ENCODE results near the gene PARM1.
"Not testable (repeated sequence)": the region's sequence is repeated elsewhere in the genome, so short reads cannot be mapped to it uniquely, and the experiment has no call there.

The PARM1 gene

DNA sequence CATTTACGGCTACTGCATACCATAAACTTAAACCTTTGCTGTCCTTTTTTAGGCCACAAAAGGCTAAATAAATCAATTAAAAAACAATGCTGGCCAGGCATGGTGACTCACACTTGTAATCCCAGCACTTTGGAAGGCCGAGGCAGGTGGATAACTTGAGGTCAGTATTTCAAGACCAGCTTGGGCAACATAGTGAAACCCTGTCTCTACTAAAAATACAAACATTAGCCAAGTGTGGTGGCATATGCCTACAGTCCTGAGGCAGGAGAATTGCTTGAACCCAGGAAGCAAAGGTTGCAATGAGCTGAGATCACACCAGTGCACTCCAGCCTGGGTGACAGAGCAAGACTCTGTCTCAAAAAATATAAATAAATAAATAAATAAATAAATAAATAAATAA lies 61.5 kb downstream of the PARM1 start:
- DNase-seq: not testable (repeated sequence)

DNA sequence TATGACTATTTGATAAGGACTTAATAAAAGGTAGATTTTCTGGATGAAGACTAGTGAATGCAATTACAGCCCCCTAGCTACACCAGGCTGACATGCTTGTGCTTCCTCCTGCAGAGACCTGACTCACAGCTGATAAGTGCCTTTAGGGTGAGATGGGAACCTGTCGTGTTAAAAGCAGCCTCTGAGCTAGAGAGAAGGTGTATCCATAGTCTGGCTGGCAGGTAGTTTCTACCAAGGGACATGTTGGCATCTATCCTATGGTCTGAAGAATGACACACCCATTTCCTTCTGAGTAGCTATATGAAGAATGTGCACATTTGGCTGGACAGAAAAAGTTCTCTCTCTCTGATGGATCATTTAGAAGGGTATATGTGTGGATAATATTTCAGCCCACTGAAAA lies 64.1 kb downstream of the PARM1 start:
- DNase-seq: no peak

DNA sequence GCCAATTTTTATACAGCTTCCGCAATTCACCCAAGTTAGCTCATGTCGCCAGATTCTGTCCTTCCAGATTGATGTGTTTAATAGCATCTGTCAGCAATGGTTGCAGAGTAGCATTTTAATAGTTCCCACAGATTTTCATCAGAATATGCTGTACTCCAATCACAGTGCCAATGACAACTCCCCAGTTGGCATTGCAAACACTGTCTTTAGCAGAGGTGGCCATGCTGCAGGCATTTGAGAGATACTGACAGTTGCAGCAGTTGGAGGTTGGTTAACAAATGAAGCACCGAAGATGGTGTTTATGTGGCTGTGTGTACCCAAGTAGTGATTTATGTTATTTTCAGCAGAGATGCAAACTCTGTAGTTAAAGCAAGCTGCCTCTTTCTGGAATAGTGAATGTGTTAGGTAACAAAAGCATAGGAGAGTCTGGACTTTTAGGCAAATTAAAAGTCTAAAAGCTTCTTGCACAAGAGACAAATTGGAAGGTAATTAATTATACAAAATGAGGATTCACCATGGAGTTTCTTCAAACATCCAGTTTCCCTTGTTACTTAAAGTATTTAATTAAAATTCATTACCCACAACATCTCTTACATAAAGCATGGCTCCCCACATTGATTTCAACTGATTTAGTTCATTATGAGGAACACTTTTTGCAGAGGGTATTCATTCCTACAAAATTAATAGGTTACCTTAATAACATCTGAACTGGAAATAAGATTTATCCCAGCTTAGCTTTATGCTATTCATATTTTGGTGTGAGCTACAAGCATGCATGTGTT lies 65.2 kb downstream of the PARM1 start:
- no peak for DNase-seq

DNA sequence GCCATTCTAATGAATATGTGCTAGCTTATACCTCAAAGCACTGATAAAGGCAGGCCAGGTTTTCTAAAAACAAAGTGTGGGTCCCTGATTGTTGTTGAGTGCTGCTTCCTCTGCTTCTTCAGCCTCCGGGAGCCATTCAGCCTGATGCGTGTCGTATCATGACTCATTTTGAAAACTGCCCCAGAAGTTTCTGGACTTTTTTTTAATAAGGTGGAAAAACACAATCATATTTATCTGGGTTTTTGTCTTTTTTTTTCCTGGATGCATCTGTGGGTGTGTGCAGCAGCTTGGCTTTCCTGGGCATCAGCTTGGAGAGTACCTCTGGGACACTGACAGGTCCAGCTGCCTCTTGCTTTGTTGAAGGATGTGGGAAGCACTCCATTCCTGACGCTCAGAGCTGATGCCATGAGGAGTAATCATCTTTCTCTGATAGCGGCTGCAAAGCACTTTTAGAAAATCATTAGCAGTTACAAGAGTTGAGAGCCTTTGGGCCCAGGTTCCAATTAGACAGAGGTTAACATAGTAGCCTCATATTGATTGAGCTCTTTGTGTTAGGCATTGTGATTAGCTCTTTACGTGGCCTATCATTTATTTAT lies 66.9 kb downstream of the PARM1 start:
- no peak for DNase-seq

DNA sequence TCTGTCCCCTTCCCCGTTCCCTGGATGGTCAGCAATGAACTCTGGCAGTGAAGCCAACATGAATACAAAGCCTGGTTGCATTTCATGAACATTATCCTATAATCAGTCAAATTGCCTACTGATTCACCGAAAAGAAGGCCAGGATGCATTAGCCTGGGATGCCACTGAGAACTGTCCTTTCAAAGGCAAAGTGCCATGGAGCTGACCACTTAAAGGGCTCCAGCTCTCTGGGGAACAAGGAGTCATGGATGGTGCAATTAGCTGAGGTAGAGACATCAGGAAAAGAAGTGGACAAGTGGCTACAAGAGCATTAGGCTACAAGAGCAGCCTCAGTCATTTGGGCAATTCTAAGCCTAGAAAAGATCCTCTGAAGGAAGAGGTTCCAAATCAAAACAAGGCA lies 69.0 kb downstream of the PARM1 start:
- no peak for DNase-seq

DNA sequence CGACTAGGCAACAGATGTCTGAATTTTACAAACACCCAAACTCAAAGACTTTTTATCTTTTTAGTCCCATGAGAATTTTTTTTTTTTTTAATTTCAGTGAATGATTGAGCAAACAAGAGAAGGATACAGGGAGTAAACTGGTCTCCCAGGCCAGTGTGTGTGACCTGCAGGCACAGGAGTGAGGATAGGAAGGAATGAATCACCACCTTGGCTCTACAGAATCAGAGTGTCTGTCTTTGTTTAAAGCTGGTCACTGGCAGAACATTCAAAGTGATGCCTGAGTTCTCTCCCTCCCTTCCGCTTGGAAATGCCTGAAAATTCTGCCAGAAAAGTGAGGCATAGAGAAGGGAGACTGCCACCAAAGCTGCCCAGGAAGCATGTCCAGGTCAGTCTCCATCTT lies 69.5 kb downstream of the PARM1 start:
- DNase-seq: no peak

DNA sequence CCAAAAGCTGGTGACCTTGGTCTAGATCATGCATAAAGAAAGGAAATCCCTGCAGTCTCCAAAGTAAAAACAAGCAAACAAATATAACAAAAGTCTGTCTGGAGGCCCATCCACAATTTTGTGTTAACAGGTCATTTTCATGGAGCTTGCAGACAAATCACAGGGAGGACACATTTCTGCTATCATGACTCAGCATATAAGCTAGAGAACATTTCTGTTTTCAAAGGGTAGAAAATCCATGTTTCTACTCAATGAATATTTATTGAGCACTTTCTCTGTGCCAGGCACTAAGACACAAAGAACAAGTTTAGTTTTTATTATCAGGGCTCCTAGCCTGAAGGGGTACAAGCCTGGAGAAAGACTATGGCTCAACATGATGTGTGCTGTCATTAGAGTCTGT lies 71.1 kb downstream of the PARM1 start:
- DNase-seq: no peak

DNA sequence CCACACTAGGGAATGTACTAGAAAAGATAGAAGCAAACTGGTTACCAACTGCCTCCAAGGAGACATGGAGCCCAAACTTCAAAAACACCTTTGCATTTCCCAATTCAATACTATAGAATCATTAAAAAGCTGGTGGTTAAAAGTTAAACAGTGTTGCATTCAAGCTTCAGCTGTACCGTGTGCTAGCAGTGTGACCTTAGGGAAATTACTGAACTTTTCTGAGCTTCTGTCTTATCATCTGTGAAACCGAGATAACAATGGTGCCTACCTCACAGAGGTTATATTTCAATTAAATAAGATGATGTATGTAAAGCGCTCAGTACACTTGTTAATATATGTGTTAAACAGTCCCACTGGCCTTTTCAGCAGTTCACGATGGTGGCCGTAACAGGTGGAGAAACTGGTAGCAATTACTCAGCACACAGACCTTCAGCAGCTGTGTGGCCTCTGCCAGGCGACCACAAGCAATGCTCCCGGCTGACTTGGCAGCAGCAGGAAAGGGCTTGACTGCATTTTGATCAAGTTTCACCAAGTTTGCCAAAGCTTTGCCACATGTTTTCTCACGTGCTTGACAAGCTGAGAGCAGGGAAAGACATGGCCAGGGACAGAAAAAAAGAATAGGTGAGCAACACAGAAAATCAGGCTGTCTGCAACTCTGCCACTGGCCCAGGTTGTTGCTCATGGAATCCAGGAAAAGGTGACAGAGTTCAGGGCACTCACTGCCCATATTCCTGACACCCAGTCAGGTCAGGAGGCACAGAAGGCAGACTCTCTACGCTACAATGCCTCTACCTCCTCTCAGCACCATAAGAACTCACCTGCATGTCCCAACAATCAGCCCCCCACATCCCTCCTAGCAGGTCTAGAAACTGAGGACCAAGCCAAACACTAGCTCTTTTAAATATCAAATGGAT lies 72.1 kb downstream of the PARM1 start:
- no peak for DNase-seq

DNA sequence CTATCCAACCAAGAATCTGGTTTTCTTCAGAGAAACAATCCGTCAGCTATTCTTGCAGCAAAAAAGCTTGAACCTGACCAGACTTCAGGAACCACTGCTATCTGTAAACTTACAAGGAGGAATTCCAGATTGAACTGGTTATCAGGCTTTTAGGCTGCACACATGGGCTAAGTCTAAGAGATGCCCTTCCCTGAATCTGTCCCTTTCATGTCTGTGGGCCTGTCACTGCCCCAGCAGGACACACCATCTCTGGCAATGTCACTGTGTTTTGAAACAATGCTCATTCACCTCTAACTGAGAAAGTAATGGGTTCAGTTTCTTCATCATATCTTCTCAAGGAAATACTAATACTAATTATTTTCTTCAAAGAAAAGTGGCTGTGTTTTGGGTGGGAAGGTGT lies 72.8 kb downstream of the PARM1 start:
- DNase-seq: no peak

DNA sequence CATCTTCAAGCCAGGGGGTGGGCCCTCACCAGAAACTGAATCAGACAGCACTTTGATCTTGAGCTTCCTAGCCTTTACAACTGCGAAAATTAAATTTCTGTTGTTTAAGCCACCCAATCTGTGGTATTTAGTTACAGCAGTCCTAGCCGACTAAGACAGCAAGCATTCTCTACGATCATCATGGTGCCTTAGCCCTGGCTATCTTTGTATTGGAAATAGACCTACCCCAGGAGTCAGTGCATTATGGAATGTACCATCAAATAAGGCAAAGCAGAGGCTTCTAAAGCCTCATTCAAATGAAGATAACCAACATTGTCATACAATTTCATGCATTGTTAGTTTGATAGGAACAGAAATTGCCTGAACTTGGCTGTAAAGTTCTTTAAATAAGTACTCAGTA lies 75.0 kb downstream of the PARM1 start:
- DNase-seq: no peak

DNA sequence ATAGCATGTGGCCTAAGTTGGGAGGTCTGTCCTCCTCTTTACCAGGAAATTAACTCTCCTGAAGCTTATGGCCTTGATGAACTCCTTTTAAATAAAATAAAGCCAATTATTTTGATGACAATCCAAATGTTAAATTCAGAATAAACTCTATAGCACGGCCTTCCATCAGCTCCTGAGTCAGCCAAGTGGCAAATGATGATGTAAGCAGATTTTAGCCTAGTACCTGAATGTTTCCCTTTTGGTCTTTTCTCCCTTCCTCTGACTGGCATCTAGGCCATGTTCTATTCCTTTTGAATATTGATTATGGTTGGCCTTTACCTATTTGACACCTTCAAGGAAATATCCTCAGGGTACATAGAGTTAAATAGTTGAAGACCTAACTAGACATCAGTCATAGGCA lies 76.2 kb downstream of the PARM1 start:
- no peak for DNase-seq

DNA sequence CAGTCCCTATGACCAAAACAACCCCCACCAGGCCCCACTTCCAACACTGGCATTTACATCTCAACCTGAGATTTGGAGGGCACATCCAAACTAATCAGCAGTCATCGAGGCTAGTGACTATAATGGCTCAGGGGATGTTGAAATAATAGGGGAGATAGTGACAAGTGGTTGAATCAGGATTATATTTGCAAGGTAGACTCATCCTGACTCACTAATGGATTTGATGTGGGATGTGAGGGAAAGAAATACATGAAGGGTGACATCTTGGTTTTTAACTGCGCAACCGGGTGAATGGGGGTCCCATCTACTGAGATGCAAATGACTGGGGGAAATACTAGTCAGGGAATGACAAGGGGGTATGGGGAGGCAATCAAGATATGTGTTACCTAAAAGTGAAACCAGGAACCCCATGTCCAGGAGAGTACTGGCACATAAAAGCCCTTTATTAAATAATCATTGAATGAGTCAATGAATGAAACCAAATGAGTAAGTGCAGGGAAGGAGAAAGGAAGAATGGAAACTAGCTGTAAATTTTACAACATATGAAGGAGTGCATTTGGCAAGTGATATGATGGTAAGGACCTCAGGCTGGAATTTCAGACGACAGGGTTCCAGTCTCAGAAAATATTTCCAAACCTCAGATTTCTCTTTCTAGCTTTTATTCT lies 78.3 kb downstream of the PARM1 start:
- no peak for DNase-seq

DNA sequence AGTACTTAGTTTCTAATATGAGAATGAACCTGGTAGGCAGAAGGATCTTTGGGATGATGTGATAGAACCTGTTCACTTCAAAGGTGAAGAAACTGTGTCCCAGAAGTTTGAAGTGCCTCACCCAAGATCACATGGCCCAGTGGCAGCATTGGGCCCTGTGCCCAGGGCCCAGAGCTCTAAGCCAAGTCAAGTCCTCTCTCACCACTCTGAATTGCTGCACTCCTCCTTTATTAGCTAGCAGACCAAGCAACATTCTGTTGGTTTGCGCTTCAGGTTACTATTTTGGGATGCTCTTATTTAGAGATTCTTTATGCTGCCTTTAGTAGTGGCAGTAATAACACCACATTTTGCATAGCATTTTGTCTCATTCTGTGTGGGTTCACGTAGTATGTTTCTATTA lies 82.7 kb downstream of the PARM1 start:
- no peak for DNase-seq

DNA sequence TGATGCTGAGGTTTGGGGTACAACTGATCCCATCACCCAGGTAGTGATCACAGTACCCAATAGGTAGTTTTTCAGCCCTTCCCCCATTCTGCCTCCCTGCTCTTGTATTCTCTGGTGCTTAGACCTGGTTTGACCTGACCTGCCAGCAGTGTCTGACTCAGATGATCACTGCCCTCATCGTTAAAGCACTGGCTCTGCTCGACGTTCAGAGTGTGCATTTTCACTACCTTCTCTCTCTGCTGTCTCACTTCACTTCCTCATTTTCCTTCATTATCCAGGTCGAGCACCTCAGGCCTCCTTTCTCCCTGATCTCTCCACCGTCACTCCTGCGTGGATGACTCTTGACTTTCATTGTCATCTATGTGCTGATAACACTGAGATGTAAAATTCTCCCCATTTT lies 83.6 kb downstream of the PARM1 start:
- no peak for DNase-seq

DNA sequence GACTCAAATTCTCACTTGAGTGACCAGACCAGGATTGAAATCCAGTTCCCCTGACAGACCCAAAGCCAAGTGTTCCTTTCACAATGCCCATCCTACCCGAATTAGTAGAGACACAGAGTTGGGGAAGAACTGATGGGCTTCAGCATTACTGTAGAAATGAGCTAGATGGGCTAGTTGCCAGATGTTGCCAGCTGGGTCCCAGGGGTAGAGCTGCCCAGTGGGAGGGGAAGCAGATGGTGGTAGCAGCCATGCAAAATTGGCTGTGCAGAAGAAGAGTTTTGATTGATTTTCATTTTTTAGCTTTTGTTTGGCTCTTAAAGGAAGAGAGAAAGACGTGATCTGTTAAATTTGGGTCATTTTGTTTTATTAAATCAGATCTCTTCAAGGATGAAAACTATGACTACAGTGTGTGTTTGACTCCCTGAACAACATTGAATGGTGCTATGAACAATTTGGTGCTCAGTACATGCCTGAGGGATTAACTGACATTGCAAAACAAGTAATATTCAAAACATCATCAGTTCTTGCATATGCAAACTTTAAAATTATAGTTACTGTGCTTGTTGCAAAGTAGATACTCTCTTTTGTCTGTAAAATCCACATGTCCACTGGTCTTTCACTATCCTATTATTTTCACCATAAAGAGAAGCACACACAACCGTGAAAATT lies 86.0 kb downstream of the PARM1 start:
- DNase-seq: no peak

DNA sequence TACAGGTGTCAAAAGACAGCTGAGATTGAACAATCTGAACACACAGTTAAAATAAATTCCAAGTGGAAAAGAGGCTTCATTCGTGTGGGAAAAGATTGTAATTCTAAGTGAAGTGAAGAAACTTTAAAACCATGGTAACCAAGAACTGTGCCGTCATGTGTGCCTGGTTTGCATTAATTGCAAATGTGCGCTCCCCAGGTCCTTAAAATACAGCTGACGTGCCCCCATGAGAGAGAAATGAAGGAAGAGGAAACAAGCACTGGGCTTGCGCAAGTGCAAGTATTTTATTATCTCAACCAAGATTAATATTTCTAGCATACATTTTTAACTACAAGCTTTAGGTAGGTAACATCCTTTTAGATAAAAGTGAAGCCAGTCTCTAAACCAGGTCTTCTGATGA lies 92.5 kb downstream of the PARM1 start:
- no peak for DNase-seq

DNA sequence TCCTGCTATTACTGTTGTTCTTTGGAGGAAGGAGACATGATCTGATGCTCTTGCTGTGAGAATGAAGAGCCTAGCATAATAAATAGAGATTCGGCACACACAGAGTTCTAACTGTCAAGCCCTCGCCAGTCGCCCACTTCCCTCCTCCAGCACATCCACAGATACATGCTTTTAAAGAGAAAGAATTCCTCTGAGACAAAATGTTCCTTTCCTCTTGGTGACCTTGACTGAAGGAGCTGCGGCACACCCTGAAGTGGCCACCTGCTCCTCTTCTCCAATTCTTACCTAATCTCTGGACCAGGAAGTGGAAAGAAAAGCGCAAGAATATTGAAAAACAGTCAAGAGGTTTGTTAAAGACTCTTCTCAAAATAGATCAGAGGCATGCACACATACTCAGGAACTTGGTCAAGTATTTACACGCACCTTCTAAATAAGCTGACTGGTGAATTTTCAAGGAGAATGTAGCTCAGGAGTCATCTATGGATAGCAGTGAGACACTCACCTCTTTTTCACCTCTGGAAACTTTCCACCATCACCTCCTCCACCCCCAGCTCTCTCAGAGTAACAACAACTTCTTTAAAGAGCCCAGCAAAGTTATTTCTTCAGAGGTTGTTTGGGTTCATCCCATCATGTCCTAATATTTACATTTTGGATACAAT lies 95.4 kb downstream of the PARM1 start:
- no peak for DNase-seq

DNA sequence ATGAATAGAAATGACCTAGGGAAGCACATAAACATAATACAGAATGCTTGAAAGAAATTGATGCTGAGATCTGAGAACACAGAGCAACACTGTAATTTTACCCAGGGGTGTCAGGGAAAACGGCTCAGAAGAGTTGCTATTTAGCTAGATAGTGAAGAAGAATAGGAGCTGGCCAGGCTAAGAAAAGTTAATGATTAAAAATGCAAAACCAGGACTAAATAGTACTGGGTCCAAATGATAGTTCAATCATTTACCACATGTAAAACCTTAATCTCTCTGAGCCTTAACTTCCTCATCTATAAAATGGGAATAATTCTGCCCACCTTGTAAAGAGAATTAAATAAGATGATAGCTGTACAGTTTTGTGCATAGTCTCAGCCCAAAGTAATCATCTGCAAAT lies 97.1 kb downstream of the PARM1 start:
- no peak for DNase-seq

DNA sequence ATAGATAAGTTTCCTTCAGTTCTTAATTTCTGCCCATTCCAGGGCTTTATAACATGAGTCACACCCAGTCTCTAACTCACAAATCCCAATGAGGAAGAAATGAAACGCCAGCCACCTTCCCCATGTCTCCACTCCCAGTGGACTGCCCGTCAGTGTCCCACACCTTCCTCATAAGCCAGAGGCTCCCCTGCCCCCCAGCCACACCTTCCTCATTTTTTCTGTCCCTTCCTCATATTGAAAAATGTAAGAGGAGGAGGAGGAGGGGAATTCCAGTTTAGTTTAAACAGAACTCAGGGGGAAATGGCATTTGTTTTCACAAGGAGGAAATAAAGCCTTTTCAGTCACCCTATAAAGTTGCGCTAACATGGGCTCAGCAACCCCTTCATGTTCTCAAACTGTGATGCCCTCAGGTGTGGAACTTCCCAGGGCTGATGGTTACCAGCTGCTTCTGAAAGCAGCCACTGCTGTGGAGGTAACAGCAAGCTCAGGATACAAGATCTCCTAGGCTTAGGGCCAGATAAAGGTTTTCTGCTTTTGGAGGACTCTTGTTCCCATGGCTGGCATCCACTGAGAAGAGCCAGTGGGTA lies 97.8 kb downstream of the PARM1 start:
- no peak for DNase-seq

DNA sequence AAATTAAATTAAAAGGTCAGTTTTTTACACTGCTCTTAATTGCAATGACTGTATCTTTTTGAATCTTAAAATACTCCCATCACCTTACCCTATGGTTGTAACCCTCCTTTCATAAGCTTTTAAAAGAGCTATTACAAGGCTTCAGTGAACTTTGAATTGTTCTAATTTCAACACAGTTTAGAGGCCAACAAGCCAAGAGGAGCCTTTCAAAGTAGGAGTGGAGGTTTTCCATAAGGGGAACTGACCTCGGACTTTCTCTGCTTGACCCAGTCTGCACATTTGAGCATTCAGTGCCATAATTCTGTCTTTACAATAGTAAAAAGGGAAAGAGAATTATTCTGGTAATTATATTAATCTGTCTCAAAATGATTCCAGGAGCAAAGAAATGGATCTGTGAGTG lies 98.9 kb downstream of the PARM1 start:
- DNase-seq: no peak

DNA sequence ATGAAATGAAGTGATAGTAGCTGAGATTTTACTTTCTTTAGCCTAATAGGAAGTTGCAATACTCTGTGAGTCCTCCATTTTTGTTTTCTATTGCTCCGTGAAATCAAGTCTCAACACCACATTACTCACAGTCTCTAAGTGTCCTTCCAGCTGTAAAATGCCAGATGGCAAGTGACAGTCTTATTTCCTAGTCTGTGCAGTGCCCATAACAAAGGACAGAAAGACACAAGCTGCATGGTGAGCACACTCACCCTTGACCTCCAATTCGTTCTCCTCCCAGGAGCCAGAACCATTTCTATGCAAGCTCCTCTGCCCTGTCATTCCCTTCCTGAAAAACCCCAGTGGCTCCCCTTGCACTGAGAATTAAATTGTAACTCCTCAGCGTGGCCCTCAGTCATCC lies 101.6 kb downstream of the PARM1 start:
- no peak for DNase-seq

DNA sequence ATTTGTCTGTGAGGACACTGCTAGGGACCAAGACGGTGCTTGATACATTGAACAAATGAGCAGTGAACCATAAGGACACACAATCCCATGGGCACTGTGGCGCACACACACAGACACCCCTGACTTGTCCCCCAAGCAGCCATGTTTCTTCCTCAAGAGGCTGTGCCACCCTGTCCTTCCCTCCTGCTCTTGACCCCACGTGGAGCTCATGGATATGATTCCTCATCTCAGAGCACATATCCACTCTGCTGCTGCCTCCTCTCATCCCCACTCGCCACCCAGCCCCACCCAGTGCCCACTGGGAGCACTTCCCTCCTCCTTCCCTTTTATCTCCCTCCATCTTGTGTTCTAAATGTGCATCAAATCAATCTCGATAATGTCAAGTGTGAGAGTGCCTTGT lies 102.4 kb downstream of the PARM1 start:
- DNase-seq: no peak

Measured in hematopoietic multipotent progenitor cell treated with erythropoietin and hydrocortisone succinate and interleukin-3 and kit ligand, for 8 days (in vitro differentiated cells).